GM21825 (cell line): ENCODE data around the gene MRPS24.
A peak's percentile ranks its signal among the peaks of the same experiment; 100 is the strongest.

ENCODE experiments used
- ATAC-seq: cut with Tn5 transposase; IDR thresholded peaks from one replicate; pipeline ENCODE4 v1.9.1; 2021; ENCODE audit warnings: mild to moderate bottlenecking, moderate library complexity; ENCODE audit not compliant: unreplicated experiment

Gene MRPS24

GRCh38 chr7:43877968-43878864 is 8.9 kb upstream of the MRPS24 start:
- ATAC-seq = no peak

GRCh38 chr7:43876976-43877745 is 7.8 kb upstream of the MRPS24 start:
- no peak for ATAC-seq

- no peak for ATAC-seq
Observed at GRCh38 chr7:43876241-43876640, 6.9 kb upstream of the MRPS24 start.

GRCh38 chr7:43873300-43873699 is 4.0 kb upstream of the MRPS24 start:
- ATAC-seq = no peak

GRCh38 chr7:43872406-43873110 is 3.2 kb upstream of the MRPS24 start:
- ATAC-seq = no peak

GRCh38 chr7:43871064-43871463 is 1.7 kb upstream of the MRPS24 start:
- ATAC-seq = no peak

GRCh38 chr7:43870316-43870715 is 999 bp upstream of the MRPS24 start:
- ATAC-seq = no peak

GRCh38 chr7:43869867-43870240 is 537 bp upstream of the MRPS24 start:
- peak; percentile 4 for ATAC-seq

- no peak for ATAC-seq
Observed at GRCh38 chr7:43868681-43869005, 674 bp downstream of the MRPS24 start.

GRCh38 chr7:43868181-43868580 is 1.1 kb downstream of the MRPS24 start:
- no peak for ATAC-seq

GRCh38 chr7:43865277-43865676 is 4.0 kb downstream of the MRPS24 start:
- ATAC-seq = no peak

GRCh38 chr7:43864126-43864525 is 5.2 kb downstream of the MRPS24 start:
- no peak for ATAC-seq

- ATAC-seq = no peak
Observed at GRCh38 chr7:43856996-43857395, 12.3 kb downstream of the MRPS24 start.

- ATAC-seq = no peak
Observed at GRCh38 chr7:43856316-43856715, 13.0 kb downstream of the MRPS24 start.

- ATAC-seq = no peak
Observed at GRCh38 chr7:43855176-43855575, 14.1 kb downstream of the MRPS24 start.

- no peak for ATAC-seq
Observed at GRCh38 chr7:43851805-43852204, 17.5 kb downstream of the MRPS24 start.

GRCh38 chr7:43850348-43851116 is 18.8 kb downstream of the MRPS24 start:
- no peak for ATAC-seq

- ATAC-seq = no peak
Observed at GRCh38 chr7:43849047-43849446, 20.3 kb downstream of the MRPS24 start.

- no peak for ATAC-seq
Observed at GRCh38 chr7:43847496-43847895, 21.8 kb downstream of the MRPS24 start.

GRCh38 chr7:43844662-43845061 is 24.7 kb downstream of the MRPS24 start:
- no peak for ATAC-seq

- ATAC-seq = no peak
Observed at GRCh38 chr7:43844257-43844656, 25.1 kb downstream of the MRPS24 start.
